H9 (cell line): ENCODE data around the gene ZFPM1. TPM values are rescaled to one million over a fixed set of nuclear protein-coding genes. Genes with fewer than 3 reads are reported as not detected.

ENCODE experiments used
- DNase-seq: peaks from one replicate; pipeline ENCODE4 v3.0.0-alpha.2; 2017
- H2AFZ ChIP-seq: one replicate; pipeline ENCODE4 v1.6.1; 2013; ENCODE audit warnings: mild to moderate bottlenecking, low read length, control low read depth, moderate library complexity
- H2AK5ac ChIP-seq: 2 replicates; pipeline ENCODE4 v1.6.1; 2013; ENCODE audit warnings: low read length, control low read depth, mixed read lengths; ENCODE audit not compliant: insufficient read length
- H2BK120ac ChIP-seq: one replicate; pipeline ENCODE4 v1.6.1; 2013; ENCODE audit warnings: low read depth, mild to moderate bottlenecking, low read length, control low read depth, inconsistent platforms; ENCODE audit not compliant: poor library complexity, severe bottlenecking
- H2BK12ac ChIP-seq: 2 replicates; pipeline ENCODE4 v1.6.1; 2013; ENCODE audit warnings: low read length, control low read depth, mixed read lengths, low read depth; ENCODE audit not compliant: insufficient read length
- H2BK15ac ChIP-seq: 2 replicates; pipeline ENCODE4 v1.6.1; 2013; ENCODE audit warnings: low read depth, low read length, control low read depth
- H2BK20ac ChIP-seq: one replicate; pipeline ENCODE4 v1.6.1; 2013; ENCODE audit warnings: low read depth, mild to moderate bottlenecking, low read length, control low read depth, inconsistent platforms; ENCODE audit not compliant: poor library complexity, severe bottlenecking
- H2BK5ac ChIP-seq: 2 replicates; pipeline ENCODE4 v1.6.1; 2013; ENCODE audit warnings: low read length, control low read depth, mixed read lengths; ENCODE audit not compliant: insufficient read length
- H3K14ac ChIP-seq: 2 replicates; pipeline ENCODE4 v1.6.1; 2013; ENCODE audit warnings: low read length, control low read depth; ENCODE audit not compliant: insufficient read depth
- H3K18ac ChIP-seq: 2 replicates; pipeline ENCODE4 v1.6.1; 2013; ENCODE audit warnings: low read depth, mild to moderate bottlenecking, mixed read lengths, low read length, control low read depth; ENCODE audit not compliant: insufficient read length
- H3K23ac ChIP-seq: 2 replicates; pipeline ENCODE4 v1.6.1; 2013; ENCODE audit warnings: low read length, control low read depth, mixed read lengths, low read depth; ENCODE audit not compliant: insufficient read length
- H3K23me2 ChIP-seq: 2 replicates; pipeline ENCODE4 v1.6.1; 2013; ENCODE audit warnings: low read depth, mild to moderate bottlenecking, mixed read lengths, low read length, control low read depth; ENCODE audit not compliant: insufficient read length, poor library complexity, severe bottlenecking
- H3K27ac ChIP-seq: 2 replicates; pipeline ENCODE4 v1.5.1; 2013; ENCODE audit warnings: low read length, control low read depth, mixed read lengths, low read depth; ENCODE audit not compliant: insufficient read length
- H3K27me3 ChIP-seq: 2 replicates; pipeline ENCODE4 v1.6.1; 2013; ENCODE audit warnings: low read length, control low read depth, inconsistent platforms; ENCODE audit not compliant: insufficient read depth
- H3K4ac ChIP-seq: 2 replicates; pipeline ENCODE4 v1.6.1; 2013; ENCODE audit warnings: low read depth, mild to moderate bottlenecking, control low read depth, inconsistent platforms, low read length, moderate library complexity
- H3K4me1 ChIP-seq: 2 replicates; pipeline ENCODE4 v1.6.1; 2013; ENCODE audit warnings: low read length, control low read depth, inconsistent platforms; ENCODE audit not compliant: insufficient read depth
- H3K4me2 ChIP-seq: 2 replicates; pipeline ENCODE4 v1.6.1; 2013; ENCODE audit warnings: low read length, control low read depth, mixed read lengths; ENCODE audit not compliant: insufficient read length, insufficient read depth
- H3K56ac ChIP-seq: 2 replicates; pipeline ENCODE4 v1.6.1; 2013; ENCODE audit warnings: low read depth, mild to moderate bottlenecking, mixed read lengths, low read length, control low read depth; ENCODE audit not compliant: insufficient read length
- H3K79me1 ChIP-seq: 2 replicates; pipeline ENCODE4 v1.6.1; 2013; ENCODE audit warnings: low read depth, mild to moderate bottlenecking, moderate library complexity, low read length, control low read depth, inconsistent platforms; ENCODE audit not compliant: insufficient read depth, poor library complexity, severe bottlenecking
- H3K79me2 ChIP-seq: 2 replicates; pipeline ENCODE4 v1.6.1; 2013; ENCODE audit warnings: low read length, control low read depth, inconsistent platforms; ENCODE audit not compliant: insufficient read depth
- H3K9ac ChIP-seq: 2 replicates; pipeline ENCODE4 v1.6.1; 2013; ENCODE audit warnings: low read length, control low read depth, mixed read lengths; ENCODE audit not compliant: insufficient read length; ENCODE audit errors: extremely low read depth
- H3K9me3 ChIP-seq: one replicate; pipeline ENCODE4 v1.6.1; 2013; ENCODE audit warnings: low read depth, low read length, inconsistent platforms; ENCODE audit not compliant: control insufficient read depth
- H3T11ph ChIP-seq: one replicate; pipeline ENCODE4 v1.6.1; 2013; ENCODE audit warnings: mild to moderate bottlenecking, low read length, control low read depth, inconsistent platforms
- H4K20me1 ChIP-seq: one replicate; pipeline ENCODE4 v1.6.1; 2013; ENCODE audit not compliant: control insufficient read depth, insufficient read length, insufficient read depth
- H4K5ac ChIP-seq: 2 replicates; pipeline ENCODE4 v1.6.1; 2013; ENCODE audit warnings: low read depth, mild to moderate bottlenecking, mixed read lengths, low read length, control low read depth; ENCODE audit not compliant: insufficient read length
- H4K8ac ChIP-seq: replicated peaks from 2 replicates; pipeline ENCODE4 v1.6.1; 2013; ENCODE audit warnings: low read length, control low read depth, mixed read lengths, low read depth; ENCODE audit not compliant: insufficient read length
- H4K91ac ChIP-seq: 2 replicates; pipeline ENCODE4 v1.6.1; 2013; ENCODE audit warnings: low read depth, mild to moderate bottlenecking, moderate library complexity, mixed read lengths, low read length, control low read depth; ENCODE audit not compliant: insufficient read length
- H3K27ac Mint-ChIP-seq, 3 experiments: 2 replicates in 2 of 3; 3 replicates in 1 of 3; pipeline ENCODE4 v1.8.0; 2020 to 2021; ENCODE audit warnings: mixed read lengths in 3 of 3, mild to moderate bottlenecking in 1 of 3, moderate library complexity in 1 of 3
- H3K27me3 Mint-ChIP-seq: 2 replicates; pipeline ENCODE4 v1.8.0; 2021; ENCODE audit warnings: low read depth, mild to moderate bottlenecking, moderate library complexity, mixed read lengths
- H3K36me3 Mint-ChIP-seq, 3 experiments: 2 replicates in 2 of 3; 3 replicates in 1 of 3; pipeline ENCODE4 v1.8.0; 2020 to 2021; ENCODE audit warnings: low read depth in 3 of 3, mixed read lengths in 3 of 3; ENCODE audit not compliant: insufficient read depth in 1 of 3
- H3K4me1 Mint-ChIP-seq, 2 experiments: 2 replicates each; pipeline ENCODE4 v1.8.0; 2020; ENCODE audit warnings: mixed read lengths in 2 of 2
- H3K4me3 Mint-ChIP-seq, 2 experiments: 2 replicates in 1 of 2; 3 replicates in 1 of 2; pipeline ENCODE4 v1.8.0; 2020 to 2021; ENCODE audit warnings: mild to moderate bottlenecking in 2 of 2, mixed read lengths in 2 of 2, moderate library complexity in 1 of 2
- H3K9me3 Mint-ChIP-seq, 2 experiments: 2 replicates in 1 of 2; 3 replicates in 1 of 2; pipeline ENCODE4 v1.8.0; 2020; ENCODE audit warnings: mild to moderate bottlenecking in 2 of 2, mixed read lengths in 2 of 2, moderate library complexity in 1 of 2
- WGBS: extraction: QIAGEN DNeasy Blood & Tissue Kit; methylation state at CpG from one replicate; pipeline ENCODE4 v1.1.7; 2013; ENCODE audit warnings: missing lambda C conversion rate, low lambda C conversion rate, mixed read lengths; ENCODE audit not compliant: insufficient read length; ENCODE audit errors: extremely low coverage; 5-methylcytosine and 5-hydroxymethylcytosine counted together
- total RNA-seq: library from RNA; stranded (reverse); gene quantifications from 2 replicates; pipeline ENCODE4 v1.2.1, GENCODE V29; 2021
- TF ChIP-seq, protein P1 (sequence below): fragments of 200-600 bp; sonication (generic); conservative IDR thresholded peaks from 3 replicates; pipeline ENCODE4 v1.8.0; 2021; ENCODE audit warnings: antibody characterized with exemption, mild to moderate bottlenecking

Gene ZFPM1
- total RNA-seq, 1 experiment from 2014 or later = 3.6 TPM

DNA sequence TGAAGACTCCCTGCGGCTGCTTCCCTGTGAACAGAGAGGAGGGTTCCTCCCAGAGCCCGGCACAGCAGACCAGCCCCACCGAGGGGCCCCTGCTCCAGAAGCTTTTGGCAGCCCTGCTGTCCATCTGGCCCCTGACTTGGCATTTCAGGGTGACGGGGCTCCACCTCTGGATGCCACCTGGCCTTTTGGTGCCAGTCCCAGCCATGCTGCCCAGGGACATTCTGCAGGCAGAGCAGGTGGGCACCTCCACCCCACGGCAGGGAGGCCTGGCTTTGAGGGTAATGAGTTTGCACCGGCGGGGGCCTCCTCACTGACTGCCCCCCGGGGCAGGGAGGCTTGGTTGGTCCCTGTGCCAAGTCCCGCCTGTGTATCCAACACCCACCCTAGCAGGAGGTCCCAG is 20.3 kb upstream of the ZFPM1 start:
- no peak overlapping the region for H2BK12ac ChIP-seq
- no peaks in the 10 kb centered on the region for H3K27me3 ChIP-seq
- DNase-seq = no peak
- no peak overlapping the region for H2BK15ac ChIP-seq
- no peak overlapping the region for H2AK5ac ChIP-seq
- no peak overlapping the region for H2BK20ac ChIP-seq
- no peak overlapping the region for H3K23ac ChIP-seq
- no peak overlapping the region for H3K4me2 ChIP-seq
- no peak overlapping the region for H3T11ph ChIP-seq
- no peaks in the 10 kb centered on the region for H3K4me1 Mint-ChIP-seq
- H3K4me1 ChIP-seq = no peaks in the 10 kb centered on the region
- no peak overlapping the region for H3K56ac ChIP-seq
- H3K79me2 ChIP-seq = no peaks in the 10 kb centered on the region
- WGBS = no CpG with 5 or more reads among the region's 9 CpGs
- 0 out of 2 replicates have a peak overlapping the region, but pooled peaks have one; percentile 36 for H3K14ac ChIP-seq
- no peak overlapping the region for H3K18ac ChIP-seq
- H4K8ac ChIP-seq = no peak overlapping the region
- H4K5ac ChIP-seq = no peak overlapping the region
- H2BK120ac ChIP-seq = no peak overlapping the region
- H3K36me3 Mint-ChIP-seq = no peaks in the 10 kb centered on the region
- H3K4ac ChIP-seq = no peak overlapping the region
- no peaks in the 10 kb centered on the region for H3K9me3 Mint-ChIP-seq
- H3K23me2 ChIP-seq = peaks cover 2% of the 10 kb centered on the region
- H3K9ac ChIP-seq = no peak overlapping the region
- H3K27ac ChIP-seq = no peak overlapping the region
- TF ChIP-seq, protein P1, sequence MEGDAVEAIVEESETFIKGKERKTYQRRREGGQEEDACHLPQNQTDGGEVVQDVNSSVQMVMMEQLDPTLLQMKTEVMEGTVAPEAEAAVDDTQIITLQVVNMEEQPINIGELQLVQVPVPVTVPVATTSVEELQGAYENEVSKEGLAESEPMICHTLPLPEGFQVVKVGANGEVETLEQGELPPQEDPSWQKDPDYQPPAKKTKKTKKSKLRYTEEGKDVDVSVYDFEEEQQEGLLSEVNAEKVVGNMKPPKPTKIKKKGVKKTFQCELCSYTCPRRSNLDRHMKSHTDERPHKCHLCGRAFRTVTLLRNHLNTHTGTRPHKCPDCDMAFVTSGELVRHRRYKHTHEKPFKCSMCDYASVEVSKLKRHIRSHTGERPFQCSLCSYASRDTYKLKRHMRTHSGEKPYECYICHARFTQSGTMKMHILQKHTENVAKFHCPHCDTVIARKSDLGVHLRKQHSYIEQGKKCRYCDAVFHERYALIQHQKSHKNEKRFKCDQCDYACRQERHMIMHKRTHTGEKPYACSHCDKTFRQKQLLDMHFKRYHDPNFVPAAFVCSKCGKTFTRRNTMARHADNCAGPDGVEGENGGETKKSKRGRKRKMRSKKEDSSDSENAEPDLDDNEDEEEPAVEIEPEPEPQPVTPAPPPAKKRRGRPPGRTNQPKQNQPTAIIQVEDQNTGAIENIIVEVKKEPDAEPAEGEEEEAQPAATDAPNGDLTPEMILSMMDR = no peak
- H2BK5ac ChIP-seq = no peak overlapping the region
- no peaks in the 10 kb centered on the region for H4K20me1 ChIP-seq
- H3K27me3 Mint-ChIP-seq = peaks cover 2% of the 10 kb centered on the region
- H2AFZ ChIP-seq = no peak overlapping the region
- H4K91ac ChIP-seq = no peak overlapping the region
- no peak overlapping the region for H3K27ac Mint-ChIP-seq
- no peaks in the 10 kb centered on the region for H3K9me3 ChIP-seq
- H3K4me3 Mint-ChIP-seq = no peak overlapping the region
- no peaks in the 10 kb centered on the region for H3K79me1 ChIP-seq
